H1 (cell line): ENCODE results near the gene GNS. TPM values are rescaled to one million over a fixed set of nuclear protein-coding genes. Genes with fewer than 3 reads are reported as not detected.

Source experiments
- CTCF ChIA-PET: fragments of 300-600 bp; sonication (Branson Sonifier 250); formaldehyde crosslinking; loops from one replicate; lab custom pipeline; 2021; ENCODE audit not compliant: partially characterized antibody; lab: Charles Lee
- POLR2A ChIA-PET: fragments of 300-600 bp; sonication (Branson Sonifier 250); formaldehyde crosslinking; loops from one replicate; lab custom pipeline; 2021; ENCODE audit warnings: inconsistent platforms; ENCODE audit not compliant: partially characterized antibody; lab: Charles Lee
- DNase-seq, 2 experiments: peaks; one replicate each; pipeline versions ENCODE4 v3.0.0 to v3.0.0-alpha.2; 2010 to 2022; ENCODE audit warnings: low spot score in 2 of 2, low read depth in 1 of 2, mixed read lengths in 1 of 2
- FAIRE-seq: peaks from 2 replicates; lab custom pipeline; 2011; peaks lifted over from hg19 to GRCh38; lab: Jason Lieb, UNC
- H2AFZ ChIP-seq: 2 replicates; pipeline ENCODE4 v1.8.1; 2012; ENCODE audit warnings: low read length, inconsistent platforms
- H2AK5ac ChIP-seq: 2 replicates; pipeline ENCODE4 v1.6.1; 2013; ENCODE audit warnings: low read depth, low read length
- H2BK120ac ChIP-seq: replicated peaks from 2 replicates; pipeline ENCODE3; 2013; ENCODE audit warnings: low read depth, low read length, inconsistent platforms
- H2BK12ac ChIP-seq: 2 replicates; pipeline ENCODE4 v1.6.1; 2013; ENCODE audit warnings: low read depth, low read length
- H2BK15ac ChIP-seq: 2 replicates; pipeline ENCODE4 v1.6.1; 2013; ENCODE audit warnings: low read length
- H2BK20ac ChIP-seq: 2 replicates; pipeline ENCODE4 v1.6.1; 2013; ENCODE audit warnings: low read length
- H2BK5ac ChIP-seq: 2 replicates; pipeline ENCODE4 v1.6.1; 2013; ENCODE audit warnings: low read depth, low read length
- H3K14ac ChIP-seq: 2 replicates; pipeline ENCODE4 v1.6.1; 2013; ENCODE audit warnings: inconsistent platforms; ENCODE audit not compliant: insufficient read length
- H3K18ac ChIP-seq: 2 replicates; pipeline ENCODE4 v1.6.1; 2013; ENCODE audit warnings: low read length; ENCODE audit errors: extremely low read depth
- H3K23ac ChIP-seq: 2 replicates; pipeline ENCODE4 v1.6.1; 2013; ENCODE audit warnings: inconsistent platforms; ENCODE audit not compliant: insufficient read length
- H3K23me2 ChIP-seq: 2 replicates; pipeline ENCODE4 v1.6.1; 2013; ENCODE audit warnings: low read depth, low read length
- H3K27ac ChIP-seq: 2 replicates; pipeline ENCODE4 v1.6.1; 2011; ENCODE audit warnings: low read depth, low read length, inconsistent platforms
- H3K27me3 ChIP-seq, 4 experiments: replicated peaks in 1 of 4; 1 replicate in 1 of 4; 2 replicates in 3 of 4; pipeline versions ENCODE4 v1.6.1 to v1.8.1; 2011 to 2013; ENCODE audit warnings: low read length in 3 of 4, mild to moderate bottlenecking in 3 of 4, inconsistent platforms in 2 of 4, mixed read lengths in 2 of 4, moderate library complexity in 1 of 4; ENCODE audit not compliant: control insufficient read depth in 3 of 4, insufficient read depth in 3 of 4; ENCODE audit errors: extremely low read depth in 1 of 4
- H3K36me3 ChIP-seq, 4 experiments: 2 replicates each; pipeline versions ENCODE4 v1.6.1 to v1.8.1; 2011 to 2013; ENCODE audit warnings: mild to moderate bottlenecking in 4 of 4, low read length in 3 of 4, moderate library complexity in 2 of 4, control low read depth in 1 of 4, inconsistent platforms in 1 of 4; ENCODE audit not compliant: insufficient read depth in 4 of 4, control insufficient read depth in 2 of 4
- H3K4ac ChIP-seq: replicated peaks from 2 replicates; pipeline ENCODE3; 2013; ENCODE audit warnings: low read length, low read depth, mixed read lengths, inconsistent platforms; ENCODE audit not compliant: insufficient read length
- H3K4me1 ChIP-seq, 4 experiments: replicated peaks in 1 of 4; 1 replicate in 1 of 4; 2 replicates in 3 of 4; pipeline versions ENCODE4 v1.6.1 to v1.8.1; 2011 to 2013; ENCODE audit warnings: low read length in 3 of 4, inconsistent platforms in 2 of 4, mixed read lengths in 1 of 4; ENCODE audit not compliant: insufficient read depth in 4 of 4, control insufficient read depth in 3 of 4
- H3K4me2 ChIP-seq, 2 experiments: 2 replicates each; pipeline versions ENCODE4 v1.6.1 to v1.8.1; 2011 to 2013; ENCODE audit warnings: low read depth in 2 of 2, low read length in 2 of 2, control low read depth in 1 of 2, inconsistent platforms in 1 of 2, mild to moderate bottlenecking in 1 of 2; ENCODE audit not compliant: insufficient read depth in 1 of 2
- H3K4me3 ChIP-seq, 4 experiments: fragments of 200-600, 300-600 bp in 1 of 4; sonication (generic), shearing (Covaris generic), sonication (Bioruptor Twin) in 1 of 4; 2 replicates each; pipeline versions ENCODE4 v1.5.1 to v1.8.1; 2011 to 2016; ENCODE audit warnings: low read length in 4 of 4, low read depth in 3 of 4, control low read depth in 2 of 4, inconsistent platforms in 2 of 4, mild to moderate bottlenecking in 2 of 4, mixed read lengths in 1 of 4, moderate library complexity in 1 of 4; ENCODE audit not compliant: insufficient read depth in 2 of 4; ENCODE audit errors: extremely low read depth in 1 of 4
- H3K56ac ChIP-seq: replicated peaks from 2 replicates; pipeline ENCODE3; 2013; ENCODE audit warnings: low read depth, mild to moderate bottlenecking, mixed read lengths, low read length, inconsistent platforms; ENCODE audit not compliant: insufficient read length
- H3K79me1 ChIP-seq: 2 replicates; pipeline ENCODE4 v1.6.1; 2013; ENCODE audit warnings: low read depth, low read length, control low read depth
- H3K79me2 ChIP-seq, 2 experiments: 2 replicates each; pipeline versions ENCODE4 v1.6.1 to v1.8.1; 2012 to 2013; ENCODE audit warnings: low read length in 2 of 2, mild to moderate bottlenecking in 2 of 2, inconsistent platforms in 1 of 2; ENCODE audit not compliant: insufficient read depth in 2 of 2, control insufficient read depth in 1 of 2
- H3K9ac ChIP-seq, 4 experiments: replicated peaks in 1 of 4; 1 replicate in 1 of 4; 2 replicates in 3 of 4; pipeline versions ENCODE4 v1.6.1 to v1.8.1; 2011 to 2013; ENCODE audit warnings: low read depth in 3 of 4, low read length in 3 of 4, control low read depth in 2 of 4, mild to moderate bottlenecking in 2 of 4, moderate library complexity in 2 of 4, inconsistent platforms in 1 of 4; ENCODE audit errors: extremely low read depth in 1 of 4
- H3K9me3 ChIP-seq, 2 experiments: 2 replicates each; pipeline versions ENCODE4 v1.6.1 to v1.8.1; 2012 to 2013; ENCODE audit warnings: mild to moderate bottlenecking in 2 of 2, moderate library complexity in 2 of 2, control low read depth in 1 of 2, inconsistent platforms in 1 of 2, low read depth in 1 of 2, low read length in 1 of 2, mixed read lengths in 1 of 2; ENCODE audit not compliant: insufficient read depth in 2 of 2
- H4K20me1 ChIP-seq, 2 experiments: replicated peaks in 1 of 2; 2 replicates each; pipeline versions ENCODE3 to v1.8.1; 2011 to 2013; ENCODE audit warnings: inconsistent platforms in 2 of 2, low read length in 2 of 2, mild to moderate bottlenecking in 1 of 2; ENCODE audit not compliant: insufficient read depth in 2 of 2, control insufficient read depth in 1 of 2
- H4K5ac ChIP-seq: 2 replicates; pipeline ENCODE4 v1.6.1; 2013; ENCODE audit warnings: low read length, low read depth, mixed read lengths, inconsistent platforms; ENCODE audit not compliant: insufficient read length
- H4K8ac ChIP-seq: 2 replicates; pipeline ENCODE4 v1.8.0; 2013; ENCODE audit warnings: mild to moderate bottlenecking, moderate library complexity, low read length, inconsistent platforms; ENCODE audit not compliant: insufficient read depth; ENCODE audit errors: extremely low read depth
- H4K91ac ChIP-seq: replicated peaks from 2 replicates; pipeline ENCODE3; 2013; ENCODE audit warnings: low read length, mixed read lengths, inconsistent platforms; ENCODE audit not compliant: insufficient read length
- ATF2 ChIP-seq: IDR thresholded peaks from 2 replicates; pipeline ENCODE4 v1.6.1; 2012; ENCODE audit warnings: low read length, inconsistent platforms
- CTCF ChIP-seq, 3 experiments: IDR thresholded peaks; 1 replicate in 2 of 3; 2 replicates in 1 of 3; pipeline versions ENCODE4 v1.5.1 to v1.6.1; 2011; ENCODE audit warnings: low read length in 3 of 3, mild to moderate bottlenecking in 3 of 3, inconsistent platforms in 2 of 3, low read depth in 1 of 3, moderate library complexity in 1 of 3; ENCODE audit not compliant: insufficient read depth in 1 of 3; ENCODE audit errors: control extremely low read depth in 1 of 3
- FOSL1 ChIP-seq: IDR thresholded peaks from 2 replicates; pipeline ENCODE4 v1.6.1; 2011; ENCODE audit warnings: mild to moderate bottlenecking, low read depth, low read length, moderate library complexity; ENCODE audit not compliant: insufficient read depth
- KDM4A ChIP-seq: IDR thresholded peaks from one replicate; pipeline ENCODE4 v1.7.1; 2012; ENCODE audit warnings: low read depth, mild to moderate bottlenecking, moderate library complexity, low read length, inconsistent platforms; ENCODE audit not compliant: severe bottlenecking
- PHF8 ChIP-seq: fragments of 200-600 bp; sonication (generic); conservative IDR thresholded peaks from 2 replicates; pipeline ENCODE4 v1.7.1; 2012; ENCODE audit warnings: low read depth, mild to moderate bottlenecking, inconsistent platforms, low read length, moderate library complexity
- RAD21 ChIP-seq, 2 experiments: IDR thresholded peaks in 1 of 2; conservative IDR thresholded peaks in 1 of 2; 2 replicates each; pipeline ENCODE4 v1.6.1; 2011; ENCODE audit warnings: low read depth in 2 of 2, low read length in 2 of 2, improper control_type of control experiment in 1 of 2, inconsistent platforms in 1 of 2, mild to moderate bottlenecking in 1 of 2, moderate library complexity in 1 of 2
- SIRT6 ChIP-seq: IDR thresholded peaks from one replicate; pipeline ENCODE4 v1.7.1; 2012; ENCODE audit warnings: low read length, inconsistent platforms
- SP4 ChIP-seq: IDR thresholded peaks from 2 replicates; pipeline ENCODE4 v1.6.1; 2012; ENCODE audit warnings: low read length, inconsistent platforms
- TAF1 ChIP-seq: IDR thresholded peaks from 2 replicates; pipeline ENCODE4 v1.6.1; 2011; ENCODE audit warnings: mild to moderate bottlenecking, low read depth, low read length
- TEAD4 ChIP-seq: IDR thresholded peaks from 2 replicates; pipeline ENCODE4 v1.6.1; 2012; ENCODE audit warnings: low read depth, low read length, inconsistent platforms, mixed read lengths
- WGBS, 2 experiments: shearing (Covaris generic) in 1 of 2; methylation state at CpG; one replicate each; pipeline versions ENCODE4 v1.1.6 to v1.1.7; 2013 to 2015; ENCODE audit warnings: low lambda C conversion rate in 2 of 2, mixed read lengths in 2 of 2, inconsistent platforms in 1 of 2, low coverage in 1 of 2, missing lambda C conversion rate in 1 of 2; ENCODE audit not compliant: insufficient replicate concordance in 2 of 2, insufficient coverage in 1 of 2, insufficient read length in 1 of 2; ENCODE audit errors: extremely low coverage in 1 of 2, missing lambda C conversion rate in 1 of 2; 5-methylcytosine and 5-hydroxymethylcytosine counted together
- polyA plus RNA-seq, 7 experiments: library from polyadenylated mRNA; depleted of rRNA in 3 of 7; stranded (reverse) in 5 of 7; unstranded in 2 of 7; fragments of >200 nt in 5 of 7; fragments of 200-250 nt in 2 of 7; gene quantifications; 1 replicate in 5 of 7; 2 replicates in 1 of 7; 4 replicates in 1 of 7; pipeline versions ENCODE4 v1.2.1 to v1.2.3, GENCODE V29; 2011 to 2013; ENCODE audit warnings: missing spikeins in 2 of 7, mixed read lengths in 2 of 7
- total RNA-seq: library from RNA; stranded (reverse); fragmentation: NEBNext Ultra II Directional; extraction: Animal tissue kit (Norgen Biotek cat#: 25700); gene quantifications from 2 replicates; pipeline ENCODE4 v1.2.1, GENCODE V29; 2021

GNS gene
- total and polyA plus RNA-seq, 2 of the 8 experiments (the other 6 are each of a cell fraction or from before 2014, with no cell fraction given) = 16.0 to 28.5 TPM

GRCh38 chr12:64794305-64794704, 35.1 kb upstream of the GNS start:
- no peak overlapping the region for H3K4me2 ChIP-seq
- no peak for TF ChIP-seq ATF2
- TF ChIP-seq RAD21 (IDR thresholded peaks at IDR 0.05 in 1 of 2, conservative IDR thresholded peaks at IDR 0.05 in 1 of 2; ENCODE audit: low read depth in 2 of 2, low read length in 2 of 2) = no peak
- no peak for TF ChIP-seq SP4
- TF ChIP-seq TEAD4 = no peak
- TF ChIP-seq CTCF (IDR thresholded peaks at IDR 0.05; ENCODE audit: control extremely low read depth in 1 of 3, insufficient read depth in 1 of 3, low read depth in 1 of 3, low read length in 3 of 3) = no peak
- no peak for TF ChIP-seq SIRT6
- no peak for TF ChIP-seq TAF1
- no peak for TF ChIP-seq FOSL1
- no peak for TF ChIP-seq PHF8
- no peak for TF ChIP-seq KDM4A

More at GRCh38 chr12:64794305-64794704, 35.1 kb upstream of the GNS start:
- H2AFZ ChIP-seq = no peak overlapping the region
- no peak overlapping the region for H2BK12ac ChIP-seq
- H4K8ac ChIP-seq = no peak overlapping the region
- H3K4me3 ChIP-seq = no peak overlapping the region
- H4K91ac ChIP-seq = no peak overlapping the region
- H3K79me2 ChIP-seq = no peaks in the 10 kb centered on the region
- H2AK5ac ChIP-seq = no peak overlapping the region
- H3K27ac ChIP-seq = no peak overlapping the region
- H3K9me3 ChIP-seq = no peaks in the 10 kb centered on the region
- DNase-seq (no peak), FAIRE-seq (no peak)
- no peak overlapping the region for H3K4ac ChIP-seq
- no peak overlapping the region for H3K23ac ChIP-seq
- H4K20me1 ChIP-seq = no peaks in the 10 kb centered on the region
- WGBS, 2 experiments = 95% methylated on average over 3 of the region's 3 CpGs; no CpG with 5 or more reads in 1 of the 2 experiments
- H2BK20ac ChIP-seq = no peak overlapping the region
- H3K14ac ChIP-seq = no peak overlapping the region
- POLR2A ChIA-PET = no interaction called here
- H2BK120ac ChIP-seq = no peak overlapping the region
- H3K18ac ChIP-seq = no peak overlapping the region
- no peaks in the 10 kb centered on the region for H3K23me2 ChIP-seq
- no peaks in the 10 kb centered on the region for H3K27me3 ChIP-seq
- no peak overlapping the region for H2BK5ac ChIP-seq
- H4K5ac ChIP-seq = no peak overlapping the region
- CTCF ChIA-PET = interaction anchor here (0.6 to 4.6 kb wide), 6 partner anchors 12 to 317 kb away, joined by 3 to 34 read pairs (median 4); no protein-coding TSS in a partner anchor
- H3K79me1 ChIP-seq = no peaks in the 10 kb centered on the region
- H3K36me3 ChIP-seq = no peaks in the 10 kb centered on the region
- no peak overlapping the region for H3K9ac ChIP-seq
- no peak overlapping the region for H3K56ac ChIP-seq
- H3K4me1 ChIP-seq = peaks cover 0 to 3% (median 0%) of the 10 kb centered on the region in 4 experiments; a peak in 1 of 7 replicates
- no peak overlapping the region for H2BK15ac ChIP-seq
